Chondrocyte (in vitro differentiated cells): Measurements from ENCODE around the gene GTPBP10. TPM values are rescaled to one million over a fixed set of nuclear protein-coding genes. Genes with fewer than 3 reads are reported as not detected.
A peak's percentile ranks its signal among the peaks of the same experiment; 100 is the strongest.
"Not testable (repeated sequence)": the region's sequence is repeated elsewhere in the genome, so short reads cannot be mapped to it uniquely, and the experiment has no call there.

Experiments used
- DNase-seq: peaks from one replicate; pipeline ENCODE4 v3.0.0; 2021; ENCODE audit warnings: mixed read lengths, low spot score
- H3K27ac Mint-ChIP-seq: one replicate; pipeline ENCODE4 v1.8.0; 2021; ENCODE audit warnings: mild to moderate bottlenecking, moderate library complexity, mixed read lengths; ENCODE audit not compliant: unreplicated experiment
- H3K27me3 Mint-ChIP-seq: 2 replicates; pipeline ENCODE4 v1.8.0; 2021; ENCODE audit warnings: low read depth, mixed read lengths
- H3K36me3 Mint-ChIP-seq: 2 replicates; pipeline ENCODE4 v1.8.0; 2021; ENCODE audit warnings: low read depth, mixed read lengths
- H3K4me1 Mint-ChIP-seq: 2 replicates; pipeline ENCODE4 v1.8.0; 2021; ENCODE audit warnings: low read depth, mild to moderate bottlenecking, mixed read lengths
- H3K4me3 Mint-ChIP-seq: one replicate; pipeline ENCODE4 v1.8.0; 2021; ENCODE audit warnings: mild to moderate bottlenecking, moderate library complexity, mixed read lengths; ENCODE audit not compliant: unreplicated experiment
- H3K9me3 Mint-ChIP-seq: 2 replicates; pipeline ENCODE4 v1.8.0; 2021; ENCODE audit warnings: low read depth, mixed read lengths
- CTCF ChIP-seq: fragments of 200-600 bp; sonication (generic); IDR thresholded peaks from 2 replicates; pipeline ENCODE4 v1.5.0; 2021; ENCODE audit warnings: antibody characterized with exemption, mild to moderate bottlenecking, moderate library complexity
- total RNA-seq: library from RNA; stranded (reverse); gene quantifications from 3 replicates; pipeline ENCODE4 v1.2.1, GENCODE V29; 2021

GTPBP10 gene
- total RNA-seq, 1 donor from 2014 or later, result 14.9 TPM

GRCh38 chr7:90345595-90346335 is 751 bp upstream of the GTPBP10 start:
- no peaks in the 10 kb centered on the region for H3K9me3 Mint-ChIP-seq
- H3K4me1 Mint-ChIP-seq, result peaks cover 20% of the 10 kb centered on the region
- H3K27ac Mint-ChIP-seq, result peak overlapping the region; percentile 97
- H3K27me3 Mint-ChIP-seq, result no peaks in the 10 kb centered on the region
- H3K4me3 Mint-ChIP-seq, result peak overlapping the region; percentile 91
- no peaks in the 10 kb centered on the region for H3K36me3 Mint-ChIP-seq
- TF ChIP-seq CTCF, result no peak
- no peak for DNase-seq

GRCh38 chr7:90347759-90348158 is 1.2 kb downstream of the GTPBP10 start:
- DNase-seq, result no peak
- Mint-ChIP-seq H3K9me3 (no peaks in the 10 kb centered on the region), H3K4me1 (peaks cover 20% of the 10 kb centered on the region), H3K4me3 (peak overlapping the region; percentile 91), H3K27me3 (no peaks in the 10 kb centered on the region), H3K36me3 (peaks cover 1% of the 10 kb centered on the region), H3K27ac (no peak overlapping the region)
- TF ChIP-seq CTCF, result no peak

DNA sequence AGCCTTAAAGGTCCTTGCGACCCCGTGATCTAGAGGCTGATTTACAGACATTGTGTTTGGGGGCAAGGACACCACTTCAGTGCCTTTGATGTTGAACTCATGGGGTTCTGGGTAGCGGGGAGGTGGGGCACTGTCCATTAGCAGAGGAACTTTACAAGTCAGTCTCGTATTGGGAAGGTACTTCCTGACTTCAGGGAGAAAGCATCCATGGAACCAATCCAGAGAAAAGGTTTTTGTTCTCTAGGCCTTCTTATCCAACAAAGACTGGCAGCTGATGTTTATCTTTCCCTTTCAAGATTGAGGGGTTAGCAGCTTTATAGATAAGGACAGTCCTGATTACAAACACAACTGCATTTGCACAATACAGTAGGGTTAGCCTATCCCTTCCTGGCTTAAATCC is 2.8 kb downstream of the GTPBP10 start:
- H3K27ac Mint-ChIP-seq, result no peak overlapping the region

DNA sequence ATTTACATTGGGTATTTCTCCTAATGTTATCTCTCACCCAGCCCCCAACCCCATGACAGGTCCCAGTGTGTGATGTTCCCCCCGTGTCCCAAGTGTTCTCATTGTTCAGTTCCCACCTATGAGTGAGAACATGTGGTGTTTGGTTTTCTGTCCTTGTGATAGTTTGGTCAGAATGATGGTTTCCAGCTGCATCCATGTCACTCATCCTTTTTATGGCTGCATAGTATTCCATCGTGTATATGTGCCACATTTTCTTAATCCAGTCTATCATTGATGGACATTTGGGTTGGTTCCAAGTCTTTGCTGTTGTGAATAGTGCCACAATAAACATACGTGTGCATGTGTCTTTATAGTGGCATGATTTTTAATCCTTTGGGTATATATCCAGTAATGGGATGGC is 3.5 kb downstream of the GTPBP10 start:
- DNase-seq, H3K27ac Mint-ChIP-seq, H3K4me3 Mint-ChIP-seq, H3K9me3 Mint-ChIP-seq, H3K27me3 Mint-ChIP-seq, H3K36me3 Mint-ChIP-seq: not testable (repeated sequence)
- H3K4me1 Mint-ChIP-seq, result peaks cover 19% of the 10 kb centered on the region

More for the DNA sequence above, 2.8 kb downstream of the GTPBP10 start:
- no peaks in the 10 kb centered on the region for H3K9me3 Mint-ChIP-seq
- peaks cover 20% of the 10 kb centered on the region for H3K4me1 Mint-ChIP-seq
- peaks cover 3% of the 10 kb centered on the region for H3K36me3 Mint-ChIP-seq
- no peak for TF ChIP-seq CTCF
- H3K27me3 Mint-ChIP-seq, result no peaks in the 10 kb centered on the region
- DNase-seq, result no peak
- H3K4me3 Mint-ChIP-seq, result no peak overlapping the region

GRCh38 chr7:90351987-90352386 is 5.5 kb downstream of the GTPBP10 start:
- Mint-ChIP-seq H3K4me3 (no peak overlapping the region), H3K4me1 (peaks cover 8% of the 10 kb centered on the region), H3K9me3 (peaks cover under 1% of the 10 kb centered on the region)

More at GRCh38 chr7:90351987-90352386, 5.5 kb downstream of the GTPBP10 start:
- H3K27ac Mint-ChIP-seq, result no peak overlapping the region
- no peak for TF ChIP-seq CTCF
- no peaks in the 10 kb centered on the region for H3K27me3 Mint-ChIP-seq
- peaks cover 10% of the 10 kb centered on the region for H3K36me3 Mint-ChIP-seq
- DNase-seq, result no peak
